ENCODE data around the gene LMLN.

GRCh38 chr3:197956626-197956988 lies 3.4 kb upstream of the LMLN start:
- no peak for TF ChIP-seq RFX5 (IDR thresholded peaks at IDR 0.05; ENCODE audit: low read length)
- TF ChIP-seq MXI1 (IDR thresholded peaks at IDR 0.05; ENCODE audit: low read depth, low read length), result no peak
- TF ChIP-seq CTCF (IDR thresholded peaks at IDR 0.05), result no peak
- TF ChIP-seq REST (IDR thresholded peaks at IDR 0.05; ENCODE audit: low read depth, low read length), result no peak
- no peak for TF ChIP-seq JUND (IDR thresholded peaks at IDR 0.05)
- TF ChIP-seq GABPA (IDR thresholded peaks at IDR 0.05; ENCODE audit: low read depth), result no peak
- TF ChIP-seq FOSL2 (IDR thresholded peaks at IDR 0.05; ENCODE audit: borderline replicate concordance, low read depth), result no peak
- no peak for TF ChIP-seq CHD2 (IDR thresholded peaks at IDR 0.05; ENCODE audit: low read length, partially characterized antibody)
- no peak for TF ChIP-seq FOXM1 (IDR thresholded peaks at IDR 0.05; ENCODE audit: low read depth)
- TF ChIP-seq ZBTB33 (IDR thresholded peaks at IDR 0.05; ENCODE audit: borderline replicate concordance, low read depth), result no peak
- TF ChIP-seq MAX (IDR thresholded peaks at IDR 0.05; ENCODE audit: low read depth), result no peak
- TF ChIP-seq SIN3A (IDR thresholded peaks at IDR 0.05; ENCODE audit: borderline replicate concordance, low read depth, low read length), result no peak

Data from SK-N-SH (cell line).